GM12891 (cell line): Measurements from ENCODE around the gene DLGAP1.

Experiments
- PAX5 ChIP-seq: IDR thresholded peaks from 2 replicates; pipeline ENCODE4 v1.6.1; 2011; ENCODE audit warnings: low read length, moderate library complexity, mild to moderate bottlenecking; ENCODE audit not compliant: insufficient read depth, severe bottlenecking
- POLR2A ChIP-seq: IDR thresholded peaks from 2 replicates; pipeline ENCODE4 v1.6.1; 2011; ENCODE audit warnings: low read depth, low read length, control low read depth
- POLR2AphosphoS5 ChIP-seq: IDR thresholded peaks from 2 replicates; pipeline ENCODE4 v1.6.1; 2011; ENCODE audit warnings: low read depth, low read length, control low read depth
- TAF1 ChIP-seq: IDR thresholded peaks from 2 replicates; pipeline ENCODE4 v1.6.1; 2011; ENCODE audit warnings: low read depth, low read length, control low read depth

- TF ChIP-seq POLR2AphosphoS5 (no peak), POLR2A (no peak), TAF1 (no peak), PAX5 (no peak)
Observed at GRCh38 chr18:3836483-3837335, 618.4 kb downstream of the DLGAP1 start.
